Erythroblast (primary cell): ENCODE data around the gene IL1RN.

Experiments
- DNase-seq, 2 experiments: peaks; one replicate each; lab custom pipeline; 2025; lab: John Stamatoyannopoulos, UW
- GATA1 ChIP-seq: IDR thresholded peaks from 2 replicates; pipeline ENCODE4 v1.6.1; 2011; ENCODE audit warnings: low read depth, mild to moderate bottlenecking, control low read depth, low read length, moderate library complexity
- POLR2A ChIP-seq: IDR thresholded peaks from 2 replicates; pipeline ENCODE4 v1.6.1; 2011; ENCODE audit warnings: mild to moderate bottlenecking, low read length

Gene IL1RN

GRCh38 chr2:113144259-113144658 is 16.9 kb downstream of the IL1RN start:
- no peak for DNase-seq
- no peak for TF ChIP-seq GATA1
- no peak for TF ChIP-seq POLR2A

GRCh38 chr2:113148606-113149552 is 21.5 kb downstream of the IL1RN start:
- no peak for DNase-seq
- TF ChIP-seq GATA1: no peak
- no peak for TF ChIP-seq POLR2A

- DNase-seq: no peak
- TF ChIP-seq GATA1 (no peak), POLR2A (no peak)
Measured at GRCh38 chr2:113149553-113150257, 22.3 kb downstream of the IL1RN start.

- TF ChIP-seq GATA1 (no peak), POLR2A (no peak)
- DNase-seq: no peak
Measured at GRCh38 chr2:113150258-113150601, 22.8 kb downstream of the IL1RN start.

GRCh38 chr2:113155331-113155730 is 27.9 kb downstream of the IL1RN start:
- DNase-seq: no peak
- TF ChIP-seq GATA1: no peak
- no peak for TF ChIP-seq POLR2A

- TF ChIP-seq POLR2A (no peak), GATA1 (no peak)
Measured at GRCh38 chr2:113156278-113157117, 29.1 kb downstream of the IL1RN start.

GRCh38 chr2:113157118-113157896 is 29.9 kb downstream of the IL1RN start:
- DNase-seq: peak; percentile 47 to 58
- TF ChIP-seq POLR2A (no peak), GATA1 (no peak)

More at GRCh38 chr2:113156278-113157117, 29.1 kb downstream of the IL1RN start:
- DNase-seq: peak in 1 of 2 experiments; percentile 5

GRCh38 chr2:113157897-113158753 is 30.7 kb downstream of the IL1RN start:
- DNase-seq: no peak

GRCh38 chr2:113158884-113159553 is 31.6 kb downstream of the IL1RN start:
- DNase-seq: no peak

More at GRCh38 chr2:113157897-113158753, 30.7 kb downstream of the IL1RN start:
- no peak for TF ChIP-seq GATA1
- no peak for TF ChIP-seq POLR2A

GRCh38 chr2:113160248-113160647 is 32.9 kb downstream of the IL1RN start:
- no peak for TF ChIP-seq GATA1
- no peak for TF ChIP-seq POLR2A
- DNase-seq: no peak

More at GRCh38 chr2:113158884-113159553, 31.6 kb downstream of the IL1RN start:
- TF ChIP-seq POLR2A (no peak), GATA1 (no peak)

GRCh38 chr2:113160962-113161361 is 33.6 kb downstream of the IL1RN start:
- no peak for TF ChIP-seq POLR2A
- DNase-seq: no peak
